OCI-LY3 (cell line): ENCODE data around the gene ZDHHC14.

Experiments used
- H2AFZ ChIP-seq: fragments of 200-600, 300-600 bp; shearing (Covaris generic); 2 replicates; pipeline ENCODE4 v1.6.0; 2014; ENCODE audit warnings: antibody characterized with exemption, low read depth, low read length
- H3K27ac ChIP-seq: fragments of 200-600, 300-600 bp; sonication (generic); 2 replicates; pipeline ENCODE4 v1.5.1; 2014; ENCODE audit warnings: mild to moderate bottlenecking, low read length, moderate library complexity, mixed read lengths
- H3K27me3 ChIP-seq: fragments of 200-600, 300-600 bp; sonication (generic); 2 replicates; pipeline ENCODE4 v1.6.1; 2014; ENCODE audit warnings: low read depth, low read length, mixed read lengths
- H3K36me3 ChIP-seq: fragments of 200-600, 300-600 bp; sonication (generic); replicated peaks from 2 replicates; pipeline ENCODE3; 2014; ENCODE audit warnings: low read depth, low read length, mixed read lengths
- H3K4me1 ChIP-seq: fragments of 300-600, 200-600 bp; sonication (generic); 2 replicates; pipeline ENCODE4 v1.6.1; 2014; ENCODE audit warnings: low read length, mixed read lengths
- H3K4me2 ChIP-seq: fragments of 200-600, 300-600 bp; sonication (generic); 2 replicates; pipeline ENCODE4 v1.6.1; 2014; ENCODE audit warnings: low read length, mixed read lengths
- H3K4me3 ChIP-seq: fragments of 300-600, 200-600 bp; sonication (generic); 2 replicates; pipeline ENCODE4 v1.5.1; 2014; ENCODE audit warnings: antibody characterized with exemption, mild to moderate bottlenecking, low read length, moderate library complexity
- H3K79me2 ChIP-seq: fragments of 300-600, 200-600 bp; shearing (Covaris generic); 2 replicates; pipeline ENCODE4 v1.6.1; 2014; ENCODE audit warnings: mild to moderate bottlenecking, low read length, mixed read lengths
- H3K9ac ChIP-seq: fragments of 300-600, 200-600 bp; shearing (Covaris generic); 2 replicates; pipeline ENCODE4 v1.6.0; 2014; ENCODE audit warnings: mild to moderate bottlenecking, low read length, moderate library complexity
- H3K9me3 ChIP-seq: fragments of 200-600, 300-600 bp; shearing (Covaris generic); 2 replicates; pipeline ENCODE4 v1.6.1; 2014; ENCODE audit warnings: low read length, mixed read lengths; ENCODE audit not compliant: insufficient read depth
- H4K20me1 ChIP-seq: fragments of 200-600, 300-600 bp; sonication (generic); 2 replicates; pipeline ENCODE4 v1.6.1; 2016; ENCODE audit warnings: low read length, mixed read lengths; ENCODE audit not compliant: insufficient read depth
- EZH2phosphoT487 ChIP-seq: fragments of 200-600 bp; shearing (Covaris generic); IDR thresholded peaks from 2 replicates; pipeline ENCODE4 v1.6.1; 2018; ENCODE audit warnings: antibody characterized with exemption, mixed run types, low read depth
- TF ChIP-seq, protein P1 (sequence below): fragments of 200-600, 300-600 bp; sonication (generic); IDR thresholded peaks from 2 replicates; pipeline ENCODE4 v1.5.1; 2014; ENCODE audit warnings: antibody characterized with exemption, low read length, low read depth

ZDHHC14 gene

GRCh38 chr6:157385482-157385881, 4.5 kb downstream of the ZDHHC14 start:
- Histone ChIP-seq H3K9me3 (no peaks in the 10 kb centered on the region), H3K4me2 (no peak overlapping the region), H3K9ac (no peak overlapping the region), H3K27me3 (no peaks in the 10 kb centered on the region), H3K27ac (no peak overlapping the region), H3K79me2 (peaks cover 18% of the 10 kb centered on the region), H4K20me1 (no peaks in the 10 kb centered on the region), H3K4me3 (no peak overlapping the region), H3K4me1 (peaks cover 20% of the 10 kb centered on the region), H2AFZ (no peak overlapping the region), H3K36me3 (peaks cover 4% of the 10 kb centered on the region)
- TF ChIP-seq, protein P1, sequence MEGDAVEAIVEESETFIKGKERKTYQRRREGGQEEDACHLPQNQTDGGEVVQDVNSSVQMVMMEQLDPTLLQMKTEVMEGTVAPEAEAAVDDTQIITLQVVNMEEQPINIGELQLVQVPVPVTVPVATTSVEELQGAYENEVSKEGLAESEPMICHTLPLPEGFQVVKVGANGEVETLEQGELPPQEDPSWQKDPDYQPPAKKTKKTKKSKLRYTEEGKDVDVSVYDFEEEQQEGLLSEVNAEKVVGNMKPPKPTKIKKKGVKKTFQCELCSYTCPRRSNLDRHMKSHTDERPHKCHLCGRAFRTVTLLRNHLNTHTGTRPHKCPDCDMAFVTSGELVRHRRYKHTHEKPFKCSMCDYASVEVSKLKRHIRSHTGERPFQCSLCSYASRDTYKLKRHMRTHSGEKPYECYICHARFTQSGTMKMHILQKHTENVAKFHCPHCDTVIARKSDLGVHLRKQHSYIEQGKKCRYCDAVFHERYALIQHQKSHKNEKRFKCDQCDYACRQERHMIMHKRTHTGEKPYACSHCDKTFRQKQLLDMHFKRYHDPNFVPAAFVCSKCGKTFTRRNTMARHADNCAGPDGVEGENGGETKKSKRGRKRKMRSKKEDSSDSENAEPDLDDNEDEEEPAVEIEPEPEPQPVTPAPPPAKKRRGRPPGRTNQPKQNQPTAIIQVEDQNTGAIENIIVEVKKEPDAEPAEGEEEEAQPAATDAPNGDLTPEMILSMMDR = no peak
- TF ChIP-seq EZH2phosphoT487 = no peak

- no peaks in the 10 kb centered on the region for H3K9me3 ChIP-seq
- H3K36me3 ChIP-seq = peaks cover 8% of the 10 kb centered on the region
- TF ChIP-seq EZH2phosphoT487 = no peak
- TF ChIP-seq, protein P1 = no peak
- peaks cover 18% of the 10 kb centered on the region for H3K79me2 ChIP-seq
- no peak overlapping the region for H3K27ac ChIP-seq
- H4K20me1 ChIP-seq = no peaks in the 10 kb centered on the region
- no peak overlapping the region for H2AFZ ChIP-seq
- H3K9ac ChIP-seq = no peak overlapping the region
- H3K4me1 ChIP-seq = peaks cover 20% of the 10 kb centered on the region
- H3K4me2 ChIP-seq = no peak overlapping the region
- H3K4me3 ChIP-seq = no peak overlapping the region
- H3K27me3 ChIP-seq = no peaks in the 10 kb centered on the region
These were observed 5.0 kb downstream of the ZDHHC14 start for GRCh38 chr6:157386023-157386422.

DNA sequence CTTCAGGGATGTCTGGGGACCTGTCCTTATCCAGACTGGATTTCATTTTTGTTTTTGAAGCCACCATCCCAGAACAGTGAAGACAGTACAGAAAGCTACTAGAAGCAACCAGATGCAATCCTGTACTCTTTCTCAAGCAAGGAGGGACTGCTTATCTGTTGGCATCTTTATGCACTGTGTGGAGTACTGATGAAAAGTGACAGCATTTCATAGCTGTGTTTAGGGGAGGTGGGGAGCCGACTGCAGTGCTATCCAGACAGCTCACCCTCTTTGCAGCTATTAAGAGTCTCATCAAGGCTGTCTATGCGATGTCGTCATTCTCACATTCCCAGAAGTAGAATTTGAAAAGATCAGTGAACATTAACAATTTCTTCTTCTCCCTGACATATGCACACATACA, 5.5 kb downstream of the ZDHHC14 start:
- H3K4me3 ChIP-seq = no peak overlapping the region
- H3K9me3 ChIP-seq = no peaks in the 10 kb centered on the region
- H3K9ac ChIP-seq = no peak overlapping the region
- peaks cover 11% of the 10 kb centered on the region for H3K36me3 ChIP-seq
- no peak overlapping the region for H3K27ac ChIP-seq
- H3K4me1 ChIP-seq = peaks cover 20% of the 10 kb centered on the region
- H3K4me2 ChIP-seq = no peak overlapping the region
- H3K79me2 ChIP-seq = peaks cover 18% of the 10 kb centered on the region
- TF ChIP-seq EZH2phosphoT487 = no peak
- TF ChIP-seq, protein P1 = no peak
- no peaks in the 10 kb centered on the region for H4K20me1 ChIP-seq
- no peak overlapping the region for H2AFZ ChIP-seq
- no peaks in the 10 kb centered on the region for H3K27me3 ChIP-seq

DNA sequence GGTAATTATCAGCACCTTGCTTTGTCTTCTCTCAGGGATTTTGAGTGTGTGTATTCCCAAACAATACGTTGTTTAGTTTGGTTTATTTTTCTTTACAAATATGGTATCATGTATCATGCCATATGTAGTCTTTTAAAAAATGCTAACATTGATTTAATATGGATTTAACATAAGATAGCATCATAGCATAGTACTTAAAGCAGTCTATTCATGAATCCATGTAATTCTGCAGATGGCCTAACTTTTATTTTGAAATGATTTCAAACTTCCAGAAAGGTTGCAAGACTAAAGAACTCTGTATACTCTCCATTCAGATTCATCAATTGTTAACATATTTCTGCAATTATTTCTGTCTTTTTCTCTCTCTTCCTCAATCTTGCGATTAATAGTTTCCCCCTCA, 7.9 kb downstream of the ZDHHC14 start:
- Histone ChIP-seq H3K27ac (no peak overlapping the region), H3K36me3 (peaks cover 7% of the 10 kb centered on the region), H3K9me3 (no peaks in the 10 kb centered on the region), H3K27me3 (no peaks in the 10 kb centered on the region), H3K4me2 (no peak overlapping the region), H3K79me2 (0 out of 2 replicates have a peak, but pooled peaks cover 3% of the 10 kb centered on the region), H3K9ac (no peak overlapping the region), H2AFZ (no peak overlapping the region), H3K4me1 (peaks cover 12% of the 10 kb centered on the region), H4K20me1 (no peaks in the 10 kb centered on the region), H3K4me3 (no peak overlapping the region)
- TF ChIP-seq, protein P1 = no peak
- no peak for TF ChIP-seq EZH2phosphoT487
